PC-3 (cell line): ENCODE measurements around the gene ADIG.

Experiments used
- CTCF ChIP-seq: fragments of 300-600 bp; sonication (generic); conservative IDR thresholded peaks from 2 replicates; pipeline ENCODE4 v1.5.1; 2017; ENCODE audit warnings: antibody characterized with exemption, low read depth, mild to moderate bottlenecking, low read length
- EZH2 ChIP-seq: fragments of 300-600 bp; sonication (generic); IDR thresholded peaks from one replicate; pipeline ENCODE4 v1.6.1; 2017; ENCODE audit warnings: antibody characterized with exemption, mild to moderate bottlenecking, low read length; ENCODE audit not compliant: unreplicated experiment

DNA sequence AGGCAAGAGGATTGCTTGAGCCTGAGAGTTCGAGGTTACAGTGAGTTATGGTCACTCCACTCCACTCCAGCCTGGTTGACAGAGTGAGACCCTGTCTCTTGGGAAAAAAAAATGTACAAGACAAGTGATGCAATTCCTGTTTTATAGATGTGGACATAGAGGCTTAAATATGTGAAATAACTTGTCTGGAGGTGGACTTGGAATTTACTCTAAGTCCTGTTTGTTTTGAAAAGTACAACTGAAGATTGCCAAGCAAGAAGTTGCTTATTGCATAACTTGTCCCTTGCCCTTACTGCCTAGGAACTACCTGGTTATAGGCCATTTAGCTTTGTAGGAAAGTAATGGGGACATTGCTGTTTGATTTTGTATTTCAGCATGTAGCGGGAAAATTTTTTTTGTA, 26.0 kb upstream of the ADIG start:
- TF ChIP-seq CTCF: no peak
- TF ChIP-seq EZH2: no peak
